22Rv1 (cell line): ENCODE results near the gene EGF.
A peak's percentile ranks its signal among the peaks of the same experiment; 100 is the strongest.
"Not testable (repeated sequence)": the region's sequence is repeated elsewhere in the genome, so short reads cannot be mapped to it uniquely, and the experiment has no call there.

ENCODE experiments used
- H3K27ac ChIP-seq: fragments of 450-650 bp; 2 replicates; pipeline ENCODE4 v1.5.1; 2017
- CTCF ChIP-seq: fragments of 450-650 bp; IDR thresholded peaks from 2 replicates; pipeline ENCODE4 v1.5.1; 2017; ENCODE audit warnings: mild to moderate bottlenecking
- ZFX ChIP-seq: fragments of 450-650 bp; IDR thresholded peaks from 2 replicates; pipeline ENCODE4 v1.6.1; 2017; ENCODE audit warnings: antibody characterized with exemption, borderline replicate concordance

Gene EGF

DNA sequence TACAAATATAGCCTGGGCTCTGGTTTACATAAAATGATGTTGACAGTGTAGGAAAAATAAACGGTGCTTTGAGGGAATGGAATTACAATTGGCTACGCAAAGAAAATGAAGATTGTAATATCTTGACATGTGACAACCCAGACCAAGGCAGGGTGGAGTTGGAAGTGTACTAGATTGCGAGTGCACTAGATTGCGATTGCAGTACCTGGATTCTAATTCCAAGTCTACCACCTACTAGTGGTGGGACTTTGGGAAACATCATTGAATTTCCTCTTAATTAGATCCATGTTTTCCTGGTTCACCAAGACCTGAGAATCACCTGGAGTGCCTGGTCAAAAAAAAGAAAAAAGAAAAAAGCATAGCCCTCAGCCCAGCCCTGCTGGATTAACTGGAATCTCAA lies 18.6 kb downstream of the EGF start:
- TF ChIP-seq CTCF (peak; percentile 33), ZFX (no peak)
- H3K27ac ChIP-seq: no peak overlapping the region

DNA sequence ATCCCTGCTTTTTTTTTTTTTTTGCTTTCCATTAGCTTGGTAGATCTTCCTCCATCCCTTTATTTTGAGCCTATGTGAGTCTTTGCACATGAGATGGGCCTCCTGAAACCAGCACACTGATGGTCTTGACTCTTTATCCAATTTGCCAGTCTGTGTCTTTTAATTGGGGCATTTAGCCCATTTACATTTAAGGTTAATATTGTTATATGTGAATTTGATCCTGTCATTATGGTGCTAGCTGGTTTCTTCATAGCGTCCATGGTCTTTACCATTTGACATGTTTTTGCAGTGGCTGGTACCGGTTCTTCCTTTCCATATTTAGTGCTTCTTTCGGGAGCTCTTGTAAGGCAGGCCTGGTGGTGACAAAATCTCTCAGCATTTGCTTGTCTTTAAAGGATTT lies 24.7 kb downstream of the EGF start:
- H3K27ac ChIP-seq: not testable (repeated sequence)

DNA sequence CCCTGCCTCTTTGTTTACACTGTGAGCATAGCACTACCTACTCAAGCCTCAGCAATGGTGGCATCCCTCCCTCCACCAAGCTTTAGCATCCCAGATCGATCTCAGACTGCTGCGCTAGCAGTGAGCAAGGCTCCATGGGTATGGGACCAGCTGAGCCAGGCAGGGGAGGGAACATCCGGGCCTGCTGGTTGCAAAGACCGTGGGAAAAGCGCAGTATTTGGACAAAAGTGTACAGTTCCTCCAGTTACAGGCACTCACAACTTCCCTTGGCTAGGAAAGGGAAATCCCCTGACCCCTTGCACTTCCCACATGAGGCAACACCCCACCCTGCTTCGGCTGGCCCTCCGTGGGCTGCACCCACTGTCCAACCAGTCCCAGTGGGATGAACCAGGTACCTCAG lies 26.5 kb downstream of the EGF start:
- H3K27ac ChIP-seq: no peak overlapping the region
- TF ChIP-seq ZFX (no peak), CTCF (no peak)

GRCh38 chr4:109942292-109942926 lies 29.7 kb downstream of the EGF start:
- TF ChIP-seq CTCF: no peak
- TF ChIP-seq ZFX: no peak
- H3K27ac ChIP-seq: no peak overlapping the region

DNA sequence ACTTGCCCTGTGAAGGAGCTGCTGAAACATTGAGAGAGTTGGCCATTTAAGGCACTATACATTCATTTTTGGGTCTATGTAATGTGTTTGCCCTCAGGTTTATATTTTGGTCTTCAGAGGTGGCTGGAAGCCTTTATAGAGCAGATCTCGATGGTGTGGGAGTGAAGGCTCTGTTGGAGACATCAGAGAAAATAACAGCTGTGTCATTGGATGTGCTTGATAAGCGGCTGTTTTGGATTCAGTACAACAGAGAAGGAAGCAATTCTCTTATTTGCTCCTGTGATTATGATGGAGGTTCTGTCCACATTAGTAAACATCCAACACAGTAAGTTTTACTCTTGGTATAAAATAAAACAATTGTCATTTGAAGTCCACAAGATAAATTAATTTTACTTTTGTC lies 31.1 kb downstream of the EGF start:
- H3K27ac ChIP-seq: no peak overlapping the region
- TF ChIP-seq CTCF: no peak
- no peak for TF ChIP-seq ZFX

DNA sequence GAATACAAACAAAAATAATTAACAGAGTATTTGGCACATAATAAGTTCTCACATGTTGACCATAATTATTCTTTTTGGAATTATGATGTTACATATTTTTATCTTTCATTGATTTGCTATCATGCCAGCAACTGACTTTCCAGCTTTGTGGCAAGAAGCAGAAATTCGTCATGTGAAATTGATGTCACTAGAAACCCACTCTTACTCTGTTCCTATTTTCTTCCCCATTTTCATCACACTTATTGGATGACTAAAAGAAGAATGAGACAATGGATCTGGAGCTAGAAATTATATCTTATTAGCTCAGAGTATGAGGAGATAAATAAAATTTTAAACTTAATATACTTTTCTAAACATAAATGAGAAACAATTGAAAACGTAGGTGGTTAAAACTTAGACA lies 31.9 kb downstream of the EGF start:
- TF ChIP-seq ZFX (no peak), CTCF (no peak)
- H3K27ac ChIP-seq: no peak overlapping the region

DNA sequence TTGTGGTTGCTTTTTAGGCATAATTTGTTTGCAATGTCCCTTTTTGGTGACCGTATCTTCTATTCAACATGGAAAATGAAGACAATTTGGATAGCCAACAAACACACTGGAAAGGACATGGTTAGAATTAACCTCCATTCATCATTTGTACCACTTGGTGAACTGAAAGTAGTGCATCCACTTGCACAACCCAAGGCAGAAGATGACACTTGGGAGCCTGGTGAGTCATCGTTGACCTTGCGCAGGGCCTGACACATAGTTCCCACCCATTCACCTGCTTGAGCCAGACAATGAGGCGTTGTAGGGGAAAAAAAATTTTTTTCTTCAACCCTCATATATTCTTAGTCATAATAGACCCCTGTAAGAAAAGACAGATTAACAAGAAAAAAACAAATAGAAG lies 32.4 kb downstream of the EGF start:
- no peak for TF ChIP-seq CTCF
- TF ChIP-seq ZFX: no peak
- H3K27ac ChIP-seq: no peak overlapping the region

- H3K27ac ChIP-seq: no peak overlapping the region
- TF ChIP-seq CTCF: no peak
- TF ChIP-seq ZFX: no peak
Observed at GRCh38 chr4:109946120-109946519, 33.4 kb downstream of the EGF start.
